ENCODE measurements around the gene CAVIN2.

CAVIN2 gene

GRCh38 chr2:191878548-191879279 is 31.8 kb upstream of the CAVIN2 start:
- H3K4me3 ChIP-seq (ENCODE audit: low read depth, low read length): no peak overlapping the region
- DNase-seq (ENCODE audit: low read depth, low spot score): peak; percentile 72
- CTCF ChIA-PET: interaction anchor here (1.9 to 3.3 kb wide), 3 partner anchors 9 to 284 kb away, joined by 5 to 17 read pairs (median 7); no protein-coding TSS in a partner anchor
- POLR2A ChIA-PET: no interaction called here
- TF ChIP-seq CTCF (IDR thresholded peaks at IDR 0.05; ENCODE audit: insufficient read depth, low read length, missing control alignments): no peak

GRCh38 chr2:191877875-191878274 is 31.0 kb upstream of the CAVIN2 start:
- ChIA-PET POLR2A (no interaction called here), CTCF (interaction anchor here (1.9 to 3.3 kb wide), 3 partner anchors 8 to 284 kb away, joined by 5 to 17 read pairs (median 7); no protein-coding TSS in a partner anchor)
- no peak for DNase-seq (ENCODE audit: low read depth, low spot score)
- H3K4me3 ChIP-seq (ENCODE audit: low read depth, low read length): no peak overlapping the region
- no peak for TF ChIP-seq CTCF (IDR thresholded peaks at IDR 0.05; ENCODE audit: insufficient read depth, low read length, missing control alignments)

- no peak overlapping the region for H3K4me3 ChIP-seq (ENCODE audit: low read depth, low read length)
- no peak for DNase-seq (ENCODE audit: low read depth, low spot score)
- CTCF ChIA-PET: interaction anchor here (1.5 kb wide), 1 partner anchor 287 kb away, joined by 7 read pairs; no protein-coding TSS in a partner anchor
- no peak for TF ChIP-seq CTCF (IDR thresholded peaks at IDR 0.05; ENCODE audit: insufficient read depth, low read length, missing control alignments)
- POLR2A ChIA-PET: no interaction called here
These were observed 29.0 kb upstream of the CAVIN2 start for GRCh38 chr2:191875859-191876258.

GRCh38 chr2:191870744-191871143 is 23.9 kb upstream of the CAVIN2 start:
- ChIA-PET POLR2A (no interaction called here), CTCF (interaction anchor here (1.0 to 5.1 kb wide), 8 partner anchors 8 to 290 kb away, joined by 3 to 92 read pairs (median 4); partner anchors contain the start of gene CAVIN2)
- no peak for DNase-seq (ENCODE audit: low read depth, low spot score)
- no peak overlapping the region for H3K4me3 ChIP-seq (ENCODE audit: low read depth, low read length)
- TF ChIP-seq CTCF (IDR thresholded peaks at IDR 0.05; ENCODE audit: insufficient read depth, low read length, missing control alignments): no peak

GRCh38 chr2:191869781-191870180 is 22.9 kb upstream of the CAVIN2 start:
- CTCF ChIA-PET: interaction anchor here (0.6 to 5.1 kb wide), 18 partner anchors 9 to 405 kb away, joined by 3 to 92 read pairs (median 4); no protein-coding TSS in a partner anchor
- no peak for TF ChIP-seq CTCF (IDR thresholded peaks at IDR 0.05; ENCODE audit: insufficient read depth, low read length, missing control alignments)
- POLR2A ChIA-PET: no interaction called here
- DNase-seq (ENCODE audit: low read depth, low spot score): no peak
- no peak overlapping the region for H3K4me3 ChIP-seq (ENCODE audit: low read depth, low read length)

GRCh38 chr2:191869178-191869577 is 22.3 kb upstream of the CAVIN2 start:
- TF ChIP-seq CTCF (IDR thresholded peaks at IDR 0.05; ENCODE audit: insufficient read depth, low read length, missing control alignments): peak; percentile 32
- H3K4me3 ChIP-seq (ENCODE audit: low read depth, low read length): no peak overlapping the region
- DNase-seq (ENCODE audit: low read depth, low spot score): no peak
- POLR2A ChIA-PET: no interaction called here
- CTCF ChIA-PET: interaction anchor here (0.6 to 5.1 kb wide), 14 partner anchors 9 to 406 kb away, joined by 3 to 92 read pairs (median 4); no protein-coding TSS in a partner anchor

Data from AG04449 (cell line).